GM21381 (cell line): ENCODE data around the gene EMID1.
"Not testable (repeated sequence)": the region's sequence is repeated elsewhere in the genome, so short reads cannot be mapped to it uniquely, and the experiment has no call there.

Experiments
- ATAC-seq: cut with Tn5 transposase; IDR thresholded peaks from one replicate; pipeline ENCODE4 v1.9.1; 2021; ENCODE audit warnings: mild to moderate bottlenecking, moderate library complexity; ENCODE audit not compliant: unreplicated experiment

Gene EMID1

GRCh38 chr22:29209624-29209929 is 3.9 kb downstream of the EMID1 start:
- ATAC-seq, result no peak

GRCh38 chr22:29211066-29211465 is 5.4 kb downstream of the EMID1 start:
- ATAC-seq, result no peak

- ATAC-seq, result no peak
Measured at GRCh38 chr22:29211466-29211865, 5.8 kb downstream of the EMID1 start.

- no peak for ATAC-seq
Measured at GRCh38 chr22:29212743-29213142, 7.0 kb downstream of the EMID1 start.

- no peak for ATAC-seq
Measured at GRCh38 chr22:29213493-29213892, 7.8 kb downstream of the EMID1 start.

GRCh38 chr22:29214232-29214631 is 8.5 kb downstream of the EMID1 start:
- ATAC-seq, result no peak

- ATAC-seq, result no peak
Measured at GRCh38 chr22:29215012-29215860, 9.5 kb downstream of the EMID1 start.

- ATAC-seq, result no peak
Measured at GRCh38 chr22:29216011-29216872, 10.5 kb downstream of the EMID1 start.

- no peak for ATAC-seq
Measured at GRCh38 chr22:29216873-29217666, 11.4 kb downstream of the EMID1 start.

- ATAC-seq, result no peak
Measured at GRCh38 chr22:29217827-29218757, 12.4 kb downstream of the EMID1 start.

- ATAC-seq, result no peak
Measured at GRCh38 chr22:29218758-29219408, 13.2 kb downstream of the EMID1 start.

- ATAC-seq, result not testable (repeated sequence)
Measured at GRCh38 chr22:29219409-29219782, 13.7 kb downstream of the EMID1 start.

GRCh38 chr22:29219881-29220670 is 14.4 kb downstream of the EMID1 start:
- no peak for ATAC-seq

- ATAC-seq, result no peak
Measured at GRCh38 chr22:29224121-29224858, 18.6 kb downstream of the EMID1 start.

GRCh38 chr22:29224859-29225410 is 19.2 kb downstream of the EMID1 start:
- no peak for ATAC-seq

- no peak for ATAC-seq
Measured at GRCh38 chr22:29225422-29226090, 19.9 kb downstream of the EMID1 start.

GRCh38 chr22:29226351-29226981 is 20.8 kb downstream of the EMID1 start:
- ATAC-seq, result no peak
